Measurements from ENCODE around the gene ATXN2. TPM values are rescaled to one million over a fixed set of nuclear protein-coding genes. Genes with fewer than 3 reads are reported as not detected.

ATXN2 gene
- total and polyA plus RNA-seq, 2 of the 4 experiments (the other 2 are of a cell fraction), result 12.4 to 66.5 TPM

- peaks cover 14% of the 10 kb centered on the region for H3K4me1 ChIP-seq (ENCODE audit: control insufficient read depth, insufficient read depth, low read length)
- peaks cover 48% of the 10 kb centered on the region for H4K20me1 ChIP-seq (ENCODE audit: insufficient read depth, low read length)
- no peak overlapping the region for H3K56ac ChIP-seq (ENCODE audit: extremely low read depth, insufficient read depth, low read length)
- dilution Hi-C loops (cut with HindIII; ENCODE audit: low sequenced_read_pairs, unreplicated experiment), result no loop called here
- H2BK15ac ChIP-seq (ENCODE audit: low read depth, low read length), result no peak overlapping the region
- no peaks in the 10 kb centered on the region for H3K27me3 ChIP-seq (ENCODE audit: control insufficient read depth, insufficient read depth, low read length)
- H3K4me3 ChIP-seq (ENCODE audit: insufficient read depth, low read depth, low read length), result no peak overlapping the region
- DNase-seq (peak; percentile 50), ATAC-seq (ENCODE audit: low read depth) (peak; percentile 35; the same call in 1 of the 2 replicates)
- H3K4me2 ChIP-seq (ENCODE audit: low read depth, low read length), result no peak overlapping the region
- intact Hi-C loops (cut with micrococcal nuclease), result no loop called here
- H3K18ac ChIP-seq (ENCODE audit: low read depth, low read length), result no peak overlapping the region
- 0 out of 2 replicates have a peak overlapping the region, but pooled peaks have one; percentile 15 for H4K91ac ChIP-seq (ENCODE audit: insufficient read depth, low read depth, low read length)
- H2AFZ ChIP-seq (replicated peaks; ENCODE audit: low read length, poor library complexity), result no peak overlapping the region
- in situ Hi-C loops (cut with MboI; ENCODE audit: low sequenced_read_pairs), result no loop called here
- no peak overlapping the region for H3K9ac ChIP-seq (ENCODE audit: low read depth, low read length)
- no TSS peak for BruUV-seq (replicated peaks)
- no peak overlapping the region for H4K5ac ChIP-seq (ENCODE audit: low read depth, low read length)
- ChIA-PET POLR2A (ENCODE audit: unreplicated experiment) (no interaction called here), CTCF (no interaction called here)
- H3K9me1 ChIP-seq (ENCODE audit: insufficient read depth, low read length), result peaks cover 18% of the 10 kb centered on the region
- no peak overlapping the region for H4K8ac ChIP-seq (ENCODE audit: low read depth in 2 of 2, low read length in 2 of 2)
- H3K23ac ChIP-seq (ENCODE audit: low read depth, low read length), result peak overlapping the region; percentile 23; the same call in 1 of the 2 replicates
- peaks cover 2% of the 10 kb centered on the region for H3K36me3 ChIP-seq (ENCODE audit: control insufficient read depth, insufficient read depth, low read length)
- no peak overlapping the region for H3K14ac ChIP-seq (replicated peaks; ENCODE audit: low read depth, low read length)
- H3K79me1 ChIP-seq (ENCODE audit: low read depth in 1 of 2, low read length in 2 of 2), result peaks cover 32 to 81% of the 10 kb centered on the region in 2 experiments
- H2AK5ac ChIP-seq (ENCODE audit: low read depth, low read length), result peak overlapping the region; percentile 48; the same call in 1 of the 2 replicates
- H3K9me3 ChIP-seq (ENCODE audit: control insufficient read depth, insufficient read depth, low read length), result no peaks in the 10 kb centered on the region
- H3K4ac ChIP-seq (ENCODE audit: low read depth, low read length), result no peak overlapping the region
- no peak overlapping the region for H2BK120ac ChIP-seq (ENCODE audit: low read depth, low read length)
- H2AK9ac ChIP-seq (replicated peaks; ENCODE audit: low read depth, low read length, poor library complexity), result peak overlapping the region; percentile 0
- WGBS, 2 experiments (ENCODE audit: extremely low coverage in 2 of 2, insufficient read length in 1 of 2), result 78% methylated on average over 4 of the region's 11 CpGs; no CpG with 5 or more reads in 1 of the 2 experiments
- no peak overlapping the region for H2BK20ac ChIP-seq (ENCODE audit: low read depth, low read length)
- H3K27ac ChIP-seq (ENCODE audit: insufficient read depth, low read length), result no peak overlapping the region
- no peak overlapping the region for H2BK5ac ChIP-seq (ENCODE audit: low read depth, low read length, poor library complexity, severe bottlenecking)
- no peak for TF ChIP-seq CEBPB (IDR thresholded peaks at IDR 0.05; ENCODE audit: low read depth, low read length)
- TF ChIP-seq MAFK (IDR thresholded peaks at IDR 0.05; ENCODE audit: low read depth, low read length), result no peak
- TF ChIP-seq RFX5 (IDR thresholded peaks at IDR 0.05; ENCODE audit: low read depth, low read length), result no peak
- TF ChIP-seq USF2 (IDR thresholded peaks at IDR 0.05; ENCODE audit: low read depth, low read length), result no peak
- TF ChIP-seq NFE2L2 (IDR thresholded peaks at IDR 0.05; ENCODE audit: low read depth, low read length), result no peak
- no peak for TF ChIP-seq RCOR1 (IDR thresholded peaks at IDR 0.05; ENCODE audit: insufficient replicate concordance, low read length)
- TF ChIP-seq POLR2A (IDR thresholded peaks at IDR 0.05; ENCODE audit: low read depth, low read length), result no peak
- TF ChIP-seq BHLHE40 (IDR thresholded peaks at IDR 0.05; ENCODE audit: low read depth, low read length), result no peak
- no peak for TF ChIP-seq MXI1 (IDR thresholded peaks at IDR 0.05; ENCODE audit: borderline replicate concordance, low read depth, low read length)
- TF ChIP-seq FOS (IDR thresholded peaks at IDR 0.05; ENCODE audit: low read depth, low read length), result no peak
- no peak for TF ChIP-seq ELK1 (IDR thresholded peaks at IDR 0.05; ENCODE audit: borderline replicate concordance, low read depth, low read length)
- TF ChIP-seq SMC3 (IDR thresholded peaks at IDR 0.05; ENCODE audit: low read depth, low read length), result no peak
- TF ChIP-seq MAZ (IDR thresholded peaks at IDR 0.05; ENCODE audit: borderline replicate concordance, low read depth, low read length), result no peak
- no peak for TF ChIP-seq RAD21 (IDR thresholded peaks at IDR 0.05; ENCODE audit: low read length)
- TF ChIP-seq CTCF (conservative IDR thresholded peaks at IDR 0.05; ENCODE audit: low read depth, low read length), result no peak
These were observed 172.6 kb downstream of the ATXN2 start for GRCh38 chr12:111426344-111427185.
